ENCODE measurements around the gene SGK1. TPM values are rescaled to one million over a fixed set of nuclear protein-coding genes. Genes with fewer than 3 reads are reported as not detected.
"Not testable (repeated sequence)": the region's sequence is repeated elsewhere in the genome, so short reads cannot be mapped to it uniquely, and the experiment has no call there.

Gene SGK1
- total and polyA plus RNA-seq, 10 donors, result 12.3 to 80.1 (median 51.4) TPM

GRCh38 chr6:134287859-134288537, 29.9 kb downstream of the SGK1 start:
- Histone ChIP-seq H3K36me3 (no peaks in the 10 kb centered on the region), H3K27ac (peak overlapping the region in 7 of 8 donors; percentile 41 to 83 (median 68)), H3K9me3 (no peaks in the 10 kb centered on the region), H3K27me3 (replicated peaks in 1 of 7) (no peaks in the 10 kb centered on the region), H3K4me1 (peaks cover 0 to 20% (median 17%) of the 10 kb centered on the region in 6 donors), H3K4me3 (peak overlapping the region in 1 of 8 donors; percentile 55)
- intact Hi-C loops (cut with DNase I; ENCODE audit: low total_unique reads), result no loop called here
- no peak for DNase-seq
- 75 to 91% (median 79%) methylated on average over 2 of the region's 2 CpGs for whole genome bisulfite sequencing, 5 donors
- TF ChIP-seq POLR2AphosphoS5 (IDR thresholded peaks at IDR 0.05), result no peak
- no peak for TF ChIP-seq CTCF (IDR thresholded peaks at IDR 0.05 in 8 of 11, conservative IDR thresholded peaks at IDR 0.05 in 3 of 11)
- no peak for TF ChIP-seq POLR2A (IDR thresholded peaks at IDR 0.05)

- peaks cover 0 to 17% (median 1%) of the 10 kb centered on the region in 6 donors for H3K4me1 ChIP-seq
- H3K4me3 ChIP-seq, result no peak overlapping the region
- no peaks in the 10 kb centered on the region for H3K27me3 ChIP-seq (replicated peaks in 1 of 7)
- H3K36me3 ChIP-seq, result no peaks in the 10 kb centered on the region
- DNase-seq, result no peak
- intact Hi-C loops (cut with DNase I; ENCODE audit: low total_unique reads), result no loop called here
- H3K9me3 ChIP-seq, result no peaks in the 10 kb centered on the region
- 80 to 96% (median 94%) methylated on average over 3 of the region's 3 CpGs for whole genome bisulfite sequencing, 5 donors
- no peak overlapping the region for H3K27ac ChIP-seq
- TF ChIP-seq CTCF (IDR thresholded peaks at IDR 0.05 in 8 of 11, conservative IDR thresholded peaks at IDR 0.05 in 3 of 11) (no peak), POLR2A (IDR thresholded peaks at IDR 0.05) (no peak), POLR2AphosphoS5 (IDR thresholded peaks at IDR 0.05) (no peak)
These were observed 35.1 kb downstream of the SGK1 start for GRCh38 chr6:134282816-134283215.

- H3K4me3 ChIP-seq, result no peak overlapping the region
- H3K9me3 ChIP-seq, result no peaks in the 10 kb centered on the region
- intact Hi-C loops (cut with DNase I; ENCODE audit: low total_unique reads), result no loop called here
- no peak overlapping the region for H3K27ac ChIP-seq
- peaks cover 0 to 22% (median 10%) of the 10 kb centered on the region in 6 donors for H3K4me1 ChIP-seq
- WGBS, 5 donors, result 94 to 99% (median 97%) methylated on average over 6 of the region's 6 CpGs
- no peak for DNase-seq
- no peaks in the 10 kb centered on the region for H3K36me3 ChIP-seq
- H3K27me3 ChIP-seq (replicated peaks in 1 of 7), result no peaks in the 10 kb centered on the region
- no peak for TF ChIP-seq POLR2A (IDR thresholded peaks at IDR 0.05)
- no peak for TF ChIP-seq POLR2AphosphoS5 (IDR thresholded peaks at IDR 0.05)
- no peak for TF ChIP-seq CTCF (IDR thresholded peaks at IDR 0.05 in 8 of 11, conservative IDR thresholded peaks at IDR 0.05 in 3 of 11)
These were observed 36.5 kb downstream of the SGK1 start for GRCh38 chr6:134281388-134281787.

GRCh38 chr6:134278000-134278399, 39.9 kb downstream of the SGK1 start:
- TF ChIP-seq POLR2A (IDR thresholded peaks at IDR 0.05) (no peak), CTCF (IDR thresholded peaks at IDR 0.05 in 8 of 11, conservative IDR thresholded peaks at IDR 0.05 in 3 of 11) (no peak), POLR2AphosphoS5 (IDR thresholded peaks at IDR 0.05) (no peak)
- Histone ChIP-seq H3K27ac (no peak overlapping the region), H3K9me3 (no peaks in the 10 kb centered on the region), H3K27me3 (replicated peaks in 1 of 7) (no peaks in the 10 kb centered on the region), H3K4me3 (no peak overlapping the region), H3K36me3 (no peaks in the 10 kb centered on the region), H3K4me1 (peaks cover 0 to 25% (median 10%) of the 10 kb centered on the region in 6 donors)
- WGBS, 5 donors, result 90 to 95% (median 93%) methylated on average over 6 of the region's 6 CpGs
- intact Hi-C loops (cut with DNase I; ENCODE audit: low total_unique reads), result no loop called here
- no peak for DNase-seq

GRCh38 chr6:134276891-134277377, 41.0 kb downstream of the SGK1 start:
- DNase-seq; H3K27me3 ChIP-seq (replicated peaks in 1 of 7); H3K36me3 ChIP-seq; H3K9me3 ChIP-seq; intact Hi-C loops (cut with DNase I; ENCODE audit: low total_unique reads): not testable (repeated sequence)
- WGBS, 5 donors, result 22 to 42% (median 36%) methylated on average over 4 of the region's 4 CpGs
- Histone ChIP-seq H3K4me1 (peaks cover 0 to 36% (median 14%) of the 10 kb centered on the region in 6 donors), H3K27ac (peak overlapping the region in 7 of 8 donors; percentile 5 to 80 (median 39)), H3K4me3 (peak overlapping the region in 1 of 8 donors; percentile 45)
